Measurements from ENCODE around the gene SMC4. TPM values are rescaled to one million over a fixed set of nuclear protein-coding genes. Genes with fewer than 3 reads are reported as not detected.

The SMC4 gene
- total RNA-seq, 3 donors from 2014 or later, result 36.3 to 54.1 (median 36.8) TPM

DNA sequence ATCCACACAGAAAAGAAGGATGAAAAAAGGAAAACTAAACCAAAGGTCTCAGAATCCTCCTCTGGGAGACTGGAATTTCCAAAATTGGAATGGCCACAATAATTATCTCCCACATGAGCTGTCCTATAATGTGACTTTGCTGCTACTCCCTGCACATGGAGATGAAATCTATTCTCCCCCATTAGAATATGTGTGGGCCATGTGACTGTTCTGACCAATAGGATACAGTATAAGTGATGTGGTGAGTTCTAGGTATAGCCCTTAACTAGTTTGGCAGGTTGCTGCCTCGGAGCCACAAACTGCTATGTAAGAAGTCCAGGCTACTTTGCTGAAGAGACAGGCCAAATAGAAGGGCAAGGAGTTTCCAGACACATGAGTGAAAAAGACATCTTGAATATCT lies 45.0 kb downstream of the SMC4 start:
- intact Hi-C loops (cut with DNase I, micrococcal nuclease), result no loop called here
- ATAC-seq, result no peak
- no peak overlapping the region for H3K4me3 ChIP-seq
- no peaks in the 10 kb centered on the region for H3K4me1 ChIP-seq (ENCODE audit: low read depth)
- no peak for DNase-seq
- TF ChIP-seq, protein P1, sequence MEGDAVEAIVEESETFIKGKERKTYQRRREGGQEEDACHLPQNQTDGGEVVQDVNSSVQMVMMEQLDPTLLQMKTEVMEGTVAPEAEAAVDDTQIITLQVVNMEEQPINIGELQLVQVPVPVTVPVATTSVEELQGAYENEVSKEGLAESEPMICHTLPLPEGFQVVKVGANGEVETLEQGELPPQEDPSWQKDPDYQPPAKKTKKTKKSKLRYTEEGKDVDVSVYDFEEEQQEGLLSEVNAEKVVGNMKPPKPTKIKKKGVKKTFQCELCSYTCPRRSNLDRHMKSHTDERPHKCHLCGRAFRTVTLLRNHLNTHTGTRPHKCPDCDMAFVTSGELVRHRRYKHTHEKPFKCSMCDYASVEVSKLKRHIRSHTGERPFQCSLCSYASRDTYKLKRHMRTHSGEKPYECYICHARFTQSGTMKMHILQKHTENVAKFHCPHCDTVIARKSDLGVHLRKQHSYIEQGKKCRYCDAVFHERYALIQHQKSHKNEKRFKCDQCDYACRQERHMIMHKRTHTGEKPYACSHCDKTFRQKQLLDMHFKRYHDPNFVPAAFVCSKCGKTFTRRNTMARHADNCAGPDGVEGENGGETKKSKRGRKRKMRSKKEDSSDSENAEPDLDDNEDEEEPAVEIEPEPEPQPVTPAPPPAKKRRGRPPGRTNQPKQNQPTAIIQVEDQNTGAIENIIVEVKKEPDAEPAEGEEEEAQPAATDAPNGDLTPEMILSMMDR (IDR thresholded peaks at IDR 0.05), result no peak
- no peaks in the 10 kb centered on the region for H3K9me3 ChIP-seq
- H3K36me3 ChIP-seq (ENCODE audit: low read depth), result no peaks in the 10 kb centered on the region

DNA sequence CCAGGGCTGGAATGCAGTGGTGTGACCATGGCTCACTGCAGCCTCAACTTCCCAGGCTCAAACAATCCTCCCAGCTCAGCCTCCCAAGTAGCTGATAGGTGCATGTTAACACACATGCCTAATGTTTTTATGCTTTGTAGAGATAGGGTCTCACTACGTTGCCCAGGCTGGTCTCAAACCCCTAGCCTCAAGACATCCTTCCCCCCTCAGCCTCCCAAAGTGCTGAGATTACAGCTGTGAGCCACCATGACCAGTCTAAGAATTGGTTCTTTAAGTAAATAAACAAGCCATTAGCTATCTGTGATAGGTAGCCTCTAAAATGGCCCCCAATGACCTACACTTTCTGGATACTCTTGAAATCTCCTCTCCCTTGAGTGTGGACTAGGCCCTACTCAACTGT lies 46.4 kb downstream of the SMC4 start:
- Histone ChIP-seq H3K4me1 (ENCODE audit: low read depth) (no peaks in the 10 kb centered on the region), H3K9me3 (no peaks in the 10 kb centered on the region), H3K4me3 (no peak overlapping the region), H3K36me3 (ENCODE audit: low read depth) (no peaks in the 10 kb centered on the region)
- TF ChIP-seq, protein P1 (IDR thresholded peaks at IDR 0.05), result no peak
- DNase-seq (no peak), ATAC-seq (no peak)
- intact Hi-C loops (cut with DNase I, micrococcal nuclease), result no loop called here

DNA sequence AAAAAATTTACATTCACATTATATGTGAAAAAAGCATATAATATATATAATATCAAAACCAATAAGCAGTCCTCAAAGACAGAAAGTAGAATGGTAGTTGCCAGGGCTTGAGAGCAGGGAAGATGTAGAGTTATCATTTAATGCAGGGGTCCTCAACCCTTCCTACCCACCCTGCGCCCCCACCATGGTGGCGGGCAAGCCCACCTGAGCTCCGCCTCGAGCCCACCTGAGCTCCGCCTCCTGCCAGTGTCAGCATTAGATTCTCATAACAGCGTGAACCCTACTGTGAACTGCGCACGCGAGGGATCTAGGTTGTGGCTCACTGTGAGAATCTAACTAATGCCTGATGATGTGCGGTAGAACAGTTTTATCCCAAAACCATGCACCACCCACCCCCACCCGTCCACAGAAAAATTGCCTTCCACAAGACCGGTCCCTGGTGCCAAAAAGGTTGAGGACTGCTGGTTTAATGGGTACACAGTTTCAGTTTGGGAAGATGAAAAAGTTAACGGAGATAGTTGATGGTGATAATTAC lies 47.1 kb downstream of the SMC4 start:
- H3K4me3 ChIP-seq, result no peak overlapping the region
- TF ChIP-seq, protein P1 (IDR thresholded peaks at IDR 0.05), result no peak
- no peaks in the 10 kb centered on the region for H3K9me3 ChIP-seq
- H3K36me3 ChIP-seq (ENCODE audit: low read depth), result no peaks in the 10 kb centered on the region
- H3K4me1 ChIP-seq (ENCODE audit: low read depth), result no peaks in the 10 kb centered on the region
- intact Hi-C loops (cut with DNase I, micrococcal nuclease), result no loop called here
- ATAC-seq (no peak), DNase-seq (no peak)

DNA sequence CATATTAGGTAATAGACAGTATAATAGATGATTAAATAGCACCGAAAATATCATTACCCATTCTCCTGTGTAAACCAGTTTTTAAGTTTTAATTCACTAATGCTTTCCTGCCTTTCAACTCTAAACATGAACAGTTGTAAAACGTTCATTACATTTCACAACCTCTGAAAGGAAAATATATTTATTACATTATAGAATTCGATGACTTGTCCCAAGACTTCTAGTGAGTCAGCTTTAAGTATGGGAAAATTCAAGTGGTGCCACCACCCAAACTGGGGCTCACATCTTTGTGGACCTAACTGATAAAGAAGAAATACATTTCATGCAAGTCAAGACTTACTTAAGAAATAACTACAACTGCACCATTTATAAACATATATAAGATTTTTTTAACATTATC lies 48.1 kb downstream of the SMC4 start:
- no peaks in the 10 kb centered on the region for H3K36me3 ChIP-seq (ENCODE audit: low read depth)
- no peaks in the 10 kb centered on the region for H3K4me1 ChIP-seq (ENCODE audit: low read depth)
- TF ChIP-seq, protein P1 (IDR thresholded peaks at IDR 0.05), result no peak
- ATAC-seq, result no peak
- no peak for DNase-seq
- no peaks in the 10 kb centered on the region for H3K9me3 ChIP-seq
- intact Hi-C loops (cut with DNase I, micrococcal nuclease), result no loop called here
- no peak overlapping the region for H3K4me3 ChIP-seq

DNA sequence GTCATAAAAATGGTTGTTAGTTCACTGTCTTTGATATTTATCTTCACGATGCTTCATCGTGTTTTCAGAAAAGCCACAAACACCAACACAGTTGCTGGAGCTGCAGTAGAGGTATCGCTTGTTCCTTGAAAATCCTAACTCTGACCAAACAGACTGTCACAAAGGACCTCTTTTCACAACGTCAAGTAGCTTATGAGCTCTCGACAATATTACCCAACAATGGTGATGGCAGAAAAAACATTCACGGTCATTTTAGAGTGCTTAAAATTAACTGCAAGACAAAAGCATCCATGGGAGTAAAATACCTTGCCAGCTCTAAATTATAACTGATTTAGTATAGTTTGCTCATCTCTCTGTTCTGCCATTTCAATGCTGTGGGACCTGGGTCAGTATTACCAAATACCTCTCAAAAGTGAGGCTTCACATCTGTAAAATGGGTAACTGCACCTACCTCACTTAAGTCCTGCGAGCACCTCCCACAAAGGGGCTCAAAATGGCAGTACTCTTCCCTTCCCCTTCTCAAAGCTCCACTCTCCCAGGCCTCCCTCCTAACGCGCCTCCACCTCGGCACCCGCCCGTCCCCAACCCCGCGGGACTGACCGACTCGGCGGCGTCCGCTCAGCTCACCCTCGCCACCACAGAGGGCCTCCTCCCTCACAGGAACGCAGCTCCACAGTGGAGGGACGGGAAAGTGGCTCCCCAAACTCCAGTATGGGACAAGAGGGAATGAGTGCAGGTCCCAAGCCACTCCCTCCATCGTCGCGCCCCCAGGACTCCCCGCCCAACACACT lies 49.6 kb downstream of the SMC4 start:
- DNase-seq (no peak), ATAC-seq (peak; percentile 69)
- H3K4me1 ChIP-seq (ENCODE audit: low read depth), result no peaks in the 10 kb centered on the region
- peak overlapping the region; percentile 50 for H3K4me3 ChIP-seq
- TF ChIP-seq, protein P1 (IDR thresholded peaks at IDR 0.05), result no peak
- intact Hi-C loops (cut with DNase I, micrococcal nuclease), result no loop called here
- H3K9me3 ChIP-seq, result no peaks in the 10 kb centered on the region
- H3K36me3 ChIP-seq (ENCODE audit: low read depth), result no peaks in the 10 kb centered on the region
